ENCODE results near the gene USP6.
"Not testable (repeated sequence)": the region's sequence is repeated elsewhere in the genome, so short reads cannot be mapped to it uniquely, and the experiment has no call there.

Gene USP6

GRCh38 chr17:5128905-5129535 is 13.2 kb downstream of the USP6 start:
- Histone ChIP-seq H4K8ac (ENCODE audit: low read length) (no peak overlapping the region), H2AK5ac (ENCODE audit: low read length, severe bottlenecking) (no peak overlapping the region), H2BK12ac (ENCODE audit: low read length in 2 of 2) (no peak overlapping the region), H4K91ac (ENCODE audit: low read length) (no peak overlapping the region), H2BK5ac (ENCODE audit: low read depth, low read length, poor library complexity, severe bottlenecking) (no peak overlapping the region), H3K23ac (ENCODE audit: low read length in 2 of 2) (no peak overlapping the region), H3K4me1 (ENCODE audit: control insufficient read depth, insufficient read depth, low read depth, low read length) (no peaks in the 10 kb centered on the region), H3K18ac (ENCODE audit: low read depth in 1 of 2, low read length in 2 of 2) (no peak overlapping the region), H2AFZ (ENCODE audit: low read depth, low read length) (no peak overlapping the region), H3K14ac (ENCODE audit: low read length in 2 of 2) (no peak overlapping the region), H3K9ac (ENCODE audit: low read length) (no peak overlapping the region), H3K4me2 (ENCODE audit: low read length, poor library complexity, severe bottlenecking) (no peak overlapping the region), H3K4me3 (ENCODE audit: insufficient read depth in 1 of 2, low read depth in 1 of 2, low read length in 2 of 2) (no peak overlapping the region), H3K36me3 (ENCODE audit: control insufficient read depth in 1 of 2, insufficient read depth in 2 of 2, low read depth in 1 of 2, low read length in 2 of 2) (no peaks in the 10 kb centered on the region), H3K4ac (ENCODE audit: low read depth in 1 of 2, low read length in 2 of 2) (no peak overlapping the region), H2BK120ac (ENCODE audit: low read depth, low read length) (no peak overlapping the region), H3K27ac (ENCODE audit: low read length, poor library complexity, severe bottlenecking) (no peak overlapping the region), H3K27me3 (ENCODE audit: control insufficient read depth in 1 of 2, insufficient read depth in 1 of 2, low read length in 2 of 2) (peaks cover 8 to 34% of the 10 kb centered on the region in 2 experiments), H2BK15ac (ENCODE audit: low read depth, poor library complexity, severe bottlenecking) (no peak overlapping the region), H3K9me3 (ENCODE audit: control insufficient read depth, low read length) (no peaks in the 10 kb centered on the region), H3K79me1 (replicated peaks; ENCODE audit: low read length, poor library complexity, severe bottlenecking) (no peaks in the 10 kb centered on the region)
- no peak for DNase-seq
- 82% methylated on average over 11 of the region's 11 CpGs for WGBS

- H3K27ac ChIP-seq (ENCODE audit: low read length, poor library complexity, severe bottlenecking); H3K14ac ChIP-seq (ENCODE audit: low read length in 2 of 2); H3K4me3 ChIP-seq (ENCODE audit: insufficient read depth in 1 of 2, low read depth in 1 of 2, low read length in 2 of 2); H2BK15ac ChIP-seq (ENCODE audit: low read depth, poor library complexity, severe bottlenecking); H3K4me2 ChIP-seq (ENCODE audit: low read length, poor library complexity, severe bottlenecking); H3K79me1 ChIP-seq (replicated peaks; ENCODE audit: low read length, poor library complexity, severe bottlenecking); H3K23ac ChIP-seq (ENCODE audit: low read length in 2 of 2); H3K36me3 ChIP-seq (ENCODE audit: control insufficient read depth in 1 of 2, insufficient read depth in 2 of 2, low read depth in 1 of 2, low read length in 2 of 2); H2AK5ac ChIP-seq (ENCODE audit: low read length, severe bottlenecking); H2BK5ac ChIP-seq (ENCODE audit: low read depth, low read length, poor library complexity, severe bottlenecking); H4K91ac ChIP-seq (ENCODE audit: low read length); H2BK120ac ChIP-seq (ENCODE audit: low read depth, low read length); DNase-seq; H3K4me1 ChIP-seq (ENCODE audit: control insufficient read depth, insufficient read depth, low read depth, low read length); H3K9me3 ChIP-seq (ENCODE audit: control insufficient read depth, low read length); H3K9ac ChIP-seq (ENCODE audit: low read length); H2BK12ac ChIP-seq (ENCODE audit: low read length in 2 of 2); H3K4ac ChIP-seq (ENCODE audit: low read depth in 1 of 2, low read length in 2 of 2); H4K8ac ChIP-seq (ENCODE audit: low read length); H2AFZ ChIP-seq (ENCODE audit: low read depth, low read length); H3K18ac ChIP-seq (ENCODE audit: low read depth in 1 of 2, low read length in 2 of 2): not testable (repeated sequence)
- whole genome bisulfite sequencing: 87% methylated on average over 8 of the region's 8 CpGs
- H3K27me3 ChIP-seq (ENCODE audit: control insufficient read depth in 1 of 2, insufficient read depth in 1 of 2, low read length in 2 of 2): peaks cover 4 to 27% of the 10 kb centered on the region in 2 experiments
Observed at GRCh38 chr17:5129770-5130169, 13.9 kb downstream of the USP6 start.

- H3K27ac ChIP-seq (ENCODE audit: low read length, poor library complexity, severe bottlenecking): not testable (repeated sequence)
Observed at GRCh38 chr17:5130261-5130660, 14.4 kb downstream of the USP6 start.

GRCh38 chr17:5130687-5131086 is 14.9 kb downstream of the USP6 start:
- not testable (repeated sequence) for H2BK5ac ChIP-seq (ENCODE audit: low read depth, low read length, poor library complexity, severe bottlenecking); H4K91ac ChIP-seq (ENCODE audit: low read length); H3K36me3 ChIP-seq (ENCODE audit: control insufficient read depth in 1 of 2, insufficient read depth in 2 of 2, low read depth in 1 of 2, low read length in 2 of 2); H2BK120ac ChIP-seq (ENCODE audit: low read depth, low read length); H3K79me1 ChIP-seq (replicated peaks; ENCODE audit: low read length, poor library complexity, severe bottlenecking); DNase-seq; H3K18ac ChIP-seq (ENCODE audit: low read depth in 1 of 2, low read length in 2 of 2); H3K9ac ChIP-seq (ENCODE audit: low read length); H3K4ac ChIP-seq (ENCODE audit: low read depth in 1 of 2, low read length in 2 of 2); H2AFZ ChIP-seq (ENCODE audit: low read depth, low read length); H2BK12ac ChIP-seq (ENCODE audit: low read length in 2 of 2); H3K9me3 ChIP-seq (ENCODE audit: control insufficient read depth, low read length); H4K8ac ChIP-seq (ENCODE audit: low read length); H3K14ac ChIP-seq (ENCODE audit: low read length in 2 of 2); H3K23ac ChIP-seq (ENCODE audit: low read length in 2 of 2); H3K4me3 ChIP-seq (ENCODE audit: insufficient read depth in 1 of 2, low read depth in 1 of 2, low read length in 2 of 2); H3K27ac ChIP-seq (ENCODE audit: low read length, poor library complexity, severe bottlenecking); H3K4me1 ChIP-seq (ENCODE audit: control insufficient read depth, insufficient read depth, low read depth, low read length); H2AK5ac ChIP-seq (ENCODE audit: low read length, severe bottlenecking); H2BK15ac ChIP-seq (ENCODE audit: low read depth, poor library complexity, severe bottlenecking); H3K4me2 ChIP-seq (ENCODE audit: low read length, poor library complexity, severe bottlenecking)
- H3K27me3 ChIP-seq (ENCODE audit: control insufficient read depth in 1 of 2, insufficient read depth in 1 of 2, low read length in 2 of 2): peaks cover 3 to 24% of the 10 kb centered on the region in 2 experiments
- 86% methylated on average over 5 of the region's 5 CpGs for WGBS

More at GRCh38 chr17:5130261-5130660, 14.4 kb downstream of the USP6 start:
- not testable (repeated sequence) for H3K79me1 ChIP-seq (replicated peaks; ENCODE audit: low read length, poor library complexity, severe bottlenecking); H2BK12ac ChIP-seq (ENCODE audit: low read length in 2 of 2); DNase-seq; H2AK5ac ChIP-seq (ENCODE audit: low read length, severe bottlenecking); H3K9ac ChIP-seq (ENCODE audit: low read length); H3K18ac ChIP-seq (ENCODE audit: low read depth in 1 of 2, low read length in 2 of 2); H3K36me3 ChIP-seq (ENCODE audit: control insufficient read depth in 1 of 2, insufficient read depth in 2 of 2, low read depth in 1 of 2, low read length in 2 of 2); H4K91ac ChIP-seq (ENCODE audit: low read length); H3K4me1 ChIP-seq (ENCODE audit: control insufficient read depth, insufficient read depth, low read depth, low read length); H2BK120ac ChIP-seq (ENCODE audit: low read depth, low read length); H3K14ac ChIP-seq (ENCODE audit: low read length in 2 of 2); H3K4me3 ChIP-seq (ENCODE audit: insufficient read depth in 1 of 2, low read depth in 1 of 2, low read length in 2 of 2); H3K4me2 ChIP-seq (ENCODE audit: low read length, poor library complexity, severe bottlenecking); H3K4ac ChIP-seq (ENCODE audit: low read depth in 1 of 2, low read length in 2 of 2); H4K8ac ChIP-seq (ENCODE audit: low read length); H3K23ac ChIP-seq (ENCODE audit: low read length in 2 of 2); H2BK5ac ChIP-seq (ENCODE audit: low read depth, low read length, poor library complexity, severe bottlenecking); H2AFZ ChIP-seq (ENCODE audit: low read depth, low read length); H3K9me3 ChIP-seq (ENCODE audit: control insufficient read depth, low read length)
- Histone ChIP-seq H2BK15ac (ENCODE audit: low read depth, poor library complexity, severe bottlenecking) (peak overlapping the region; percentile 5), H3K27me3 (ENCODE audit: control insufficient read depth in 1 of 2, insufficient read depth in 1 of 2, low read length in 2 of 2) (peaks cover 3 to 24% of the 10 kb centered on the region in 2 experiments)
- 93% methylated on average over 10 of the region's 10 CpGs for WGBS

Measured in mesenchymal stem cell (in vitro differentiated cells and primary cell).